Stimulated activated CD4-positive, alpha-beta T cell treated with anti-CD3 and anti-CD28 coated beads, TNF-alpha, amount 100 ng/mL, for 1 hour (primary cell): ENCODE results near the gene SPPL2B.
"Not testable (repeated sequence)": the region's sequence is repeated elsewhere in the genome, so short reads cannot be mapped to it uniquely, and the experiment has no call there.

Experiments
- DNase-seq, 3 donors: peaks; one replicate each; pipeline ENCODE4 v3.0.0-alpha.2; 2020; ENCODE audit warnings: low read depth in 3 of 3, low spot score in 1 of 3

SPPL2B gene

GRCh38 chr19:2336528-2337328 lies 8.2 kb downstream of the SPPL2B start:
- no peak for DNase-seq

DNA sequence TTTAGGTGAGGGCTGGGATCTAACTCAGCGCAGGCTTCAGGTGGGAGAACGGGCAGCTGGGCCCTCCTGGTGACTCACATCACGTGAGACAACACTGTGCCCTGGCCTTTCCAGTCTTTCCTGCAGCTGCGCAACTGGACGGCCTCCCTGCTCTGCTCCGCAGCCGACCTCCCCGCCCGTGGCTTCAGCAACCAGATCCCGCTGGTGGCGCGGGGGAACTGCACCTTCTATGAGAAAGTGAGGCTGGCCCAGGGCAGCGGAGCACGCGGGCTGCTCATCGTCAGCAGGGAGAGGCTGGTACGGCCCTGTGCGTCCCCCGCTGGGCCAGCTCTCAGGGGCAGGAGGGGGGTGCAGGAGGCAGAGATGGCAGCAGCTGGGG lies 8.8 kb downstream of the SPPL2B start:
- DNase-seq: no peak

- no peak for DNase-seq
Measured at GRCh38 chr19:2338055-2338615, 9.7 kb downstream of the SPPL2B start.

DNA sequence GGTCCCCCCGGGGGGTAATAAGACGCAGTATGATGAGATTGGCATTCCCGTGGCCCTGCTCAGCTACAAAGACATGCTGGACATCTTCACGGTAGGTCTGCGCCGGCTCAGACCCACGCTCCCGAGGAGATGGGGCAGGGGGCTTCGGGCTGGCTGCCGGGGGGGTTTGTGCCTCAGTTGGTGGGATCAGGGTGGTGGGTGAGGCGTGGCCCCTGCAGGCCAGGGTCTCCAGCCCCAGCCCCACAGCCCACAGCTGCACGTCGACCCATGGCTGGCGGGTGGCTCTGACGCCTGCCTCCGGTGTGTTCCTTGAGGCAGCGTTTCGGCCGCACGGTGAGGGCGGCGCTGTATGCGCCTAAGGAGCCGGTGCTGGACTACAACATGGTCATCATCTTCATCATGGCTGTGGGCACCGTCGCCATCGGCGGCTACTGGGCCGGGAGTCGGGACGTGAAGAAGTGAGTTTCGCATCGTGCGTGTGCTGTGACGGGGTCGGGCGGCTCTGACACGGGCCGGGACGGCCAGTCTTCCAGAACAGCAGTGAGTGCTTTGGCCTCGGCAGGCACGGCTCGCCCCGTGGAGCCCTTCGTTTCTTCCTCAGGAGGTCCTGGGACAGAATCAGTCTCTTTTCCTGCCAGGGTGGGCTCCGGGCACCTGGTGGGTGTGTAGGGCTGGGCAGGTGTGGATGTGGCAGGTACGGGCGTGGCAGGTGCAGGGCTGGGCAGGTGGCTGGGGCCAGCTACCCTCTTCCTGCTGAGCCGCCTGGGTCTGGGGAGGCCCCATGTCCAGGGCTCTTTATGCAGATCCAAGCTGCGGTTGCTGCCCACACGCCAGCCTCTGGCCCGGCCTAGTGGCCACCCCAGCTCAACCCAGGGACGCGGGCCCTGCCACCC lies 10.5 kb downstream of the SPPL2B start:
- no peak for DNase-seq

DNA sequence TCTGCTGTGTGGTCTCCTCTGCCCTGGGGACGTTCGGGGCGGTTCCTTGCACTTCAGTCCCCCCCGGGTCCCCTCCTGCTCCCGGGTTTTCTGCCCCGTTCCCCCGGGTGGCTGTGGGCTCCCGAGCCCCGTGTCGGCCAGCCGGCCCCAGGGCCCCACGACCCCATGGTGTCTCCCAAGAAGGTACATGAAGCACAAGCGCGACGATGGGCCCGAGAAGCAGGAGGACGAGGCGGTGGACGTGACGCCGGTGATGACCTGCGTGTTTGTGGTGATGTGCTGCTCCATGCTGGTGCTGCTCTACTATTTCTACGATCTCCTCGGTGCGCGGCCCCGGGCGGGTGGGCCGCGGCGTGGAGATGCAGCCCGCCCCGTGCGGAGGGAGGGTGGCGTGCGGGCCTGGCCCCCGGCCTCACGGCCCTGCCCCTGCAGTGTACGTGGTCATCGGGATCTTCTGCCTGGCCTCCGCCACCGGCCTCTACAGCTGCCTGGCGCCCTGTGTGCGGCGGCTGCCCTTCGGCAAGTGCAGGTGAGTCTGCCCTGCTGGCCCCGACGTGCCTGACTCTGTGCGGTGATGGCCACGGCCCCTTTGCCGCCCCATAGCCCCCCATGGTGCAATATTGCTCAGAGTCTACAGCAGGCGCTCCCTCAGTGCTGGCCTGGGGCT lies 11.3 kb downstream of the SPPL2B start:
- DNase-seq: no peak

- no peak for DNase-seq
Measured at GRCh38 chr19:2340496-2341243, 12.2 kb downstream of the SPPL2B start.

DNA sequence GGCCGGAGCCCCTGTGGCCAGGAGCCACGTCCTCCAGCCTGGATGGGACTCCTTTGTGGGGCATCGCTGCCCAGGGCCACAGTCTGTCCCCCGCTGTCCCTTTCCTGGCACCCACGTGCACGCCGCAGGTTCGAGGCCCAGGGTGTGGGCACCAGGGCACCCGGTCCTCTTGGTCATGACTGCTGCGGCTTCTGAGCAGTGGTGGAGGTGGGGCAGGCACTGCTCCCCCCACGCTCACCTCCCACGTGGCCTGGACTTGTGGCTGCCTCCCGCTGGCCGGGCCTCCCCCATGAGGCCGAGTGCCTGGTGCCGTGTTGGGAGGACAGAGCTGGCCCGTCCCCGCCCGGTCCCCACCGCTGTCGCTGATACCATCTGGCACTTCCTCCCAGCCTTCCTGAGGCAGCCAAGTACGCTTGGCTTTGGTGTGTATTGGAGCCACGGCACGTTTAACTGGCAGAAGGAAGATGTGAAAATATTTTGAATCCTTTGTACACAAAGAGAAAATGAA lies 12.8 kb downstream of the SPPL2B start:
- no peak for DNase-seq

DNA sequence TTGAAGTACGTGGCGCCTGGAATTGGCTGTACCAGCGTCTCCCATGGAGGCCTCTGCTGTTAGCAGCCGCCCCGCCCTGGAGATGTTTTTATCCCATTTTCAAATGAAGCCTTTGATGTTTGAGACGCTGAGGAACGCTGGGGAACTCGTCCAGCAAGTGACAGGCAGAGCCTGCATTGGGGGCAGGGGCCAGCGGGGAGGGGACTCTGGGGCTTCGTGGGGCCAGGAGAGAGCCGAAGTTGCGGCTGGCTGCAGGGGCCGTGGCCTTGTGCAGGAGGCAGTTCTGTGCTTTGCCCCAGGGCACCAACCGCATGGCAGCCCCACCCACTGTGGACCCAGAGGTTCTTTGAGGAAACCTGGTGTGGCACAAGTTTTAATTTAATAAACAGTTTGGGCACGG lies 13.5 kb downstream of the SPPL2B start:
- no peak for DNase-seq

- no peak for DNase-seq
Measured at GRCh38 chr19:2342656-2343288, 14.3 kb downstream of the SPPL2B start.

- no peak for DNase-seq
Measured at GRCh38 chr19:2343289-2343982, 15.0 kb downstream of the SPPL2B start.

- no peak for DNase-seq
Measured at GRCh38 chr19:2344381-2344870, 15.9 kb downstream of the SPPL2B start.

- DNase-seq: no peak
Measured at GRCh38 chr19:2345076-2345475, 16.6 kb downstream of the SPPL2B start.

- no peak for DNase-seq
Measured at GRCh38 chr19:2345794-2346663, 17.5 kb downstream of the SPPL2B start.

DNA sequence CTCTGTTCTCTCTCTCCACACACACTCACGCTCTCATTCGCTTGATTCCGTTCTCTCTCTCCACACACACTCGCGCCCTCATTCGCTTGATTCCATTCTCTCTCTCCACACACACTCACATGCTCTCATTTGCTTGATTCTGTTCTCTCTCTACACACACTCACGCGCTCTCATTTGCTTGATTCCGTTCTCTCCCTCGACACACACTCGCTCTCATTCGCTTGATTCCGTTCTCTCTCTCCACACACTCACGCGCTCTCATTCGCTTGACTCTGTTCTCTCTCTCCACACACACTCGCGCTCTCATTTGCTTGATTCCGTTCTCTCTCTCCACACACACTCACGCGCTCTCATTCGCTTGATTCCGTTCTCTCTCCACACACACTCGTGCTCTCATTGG lies 21.3 kb downstream of the SPPL2B start:
- DNase-seq: not testable (repeated sequence)

DNA sequence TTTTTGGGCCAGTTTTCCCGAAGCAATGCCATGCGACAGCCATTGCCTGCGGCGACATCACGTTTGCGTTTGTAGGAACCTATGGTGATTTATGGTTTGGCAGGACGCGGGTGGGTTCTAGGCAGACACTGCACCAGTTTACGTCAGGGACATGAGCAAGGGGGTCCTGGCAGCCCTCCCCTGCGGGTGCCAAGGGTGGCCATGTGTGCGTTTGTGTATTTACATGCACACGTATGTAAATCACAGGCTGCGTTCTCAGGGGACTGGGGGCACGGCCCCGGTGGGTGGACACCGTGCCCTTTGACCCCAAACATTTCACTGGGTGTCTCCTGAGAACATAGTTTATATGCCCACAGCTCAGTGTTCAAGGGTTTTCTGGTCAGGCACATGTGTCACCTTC lies 22.2 kb downstream of the SPPL2B start:
- DNase-seq: no peak

DNA sequence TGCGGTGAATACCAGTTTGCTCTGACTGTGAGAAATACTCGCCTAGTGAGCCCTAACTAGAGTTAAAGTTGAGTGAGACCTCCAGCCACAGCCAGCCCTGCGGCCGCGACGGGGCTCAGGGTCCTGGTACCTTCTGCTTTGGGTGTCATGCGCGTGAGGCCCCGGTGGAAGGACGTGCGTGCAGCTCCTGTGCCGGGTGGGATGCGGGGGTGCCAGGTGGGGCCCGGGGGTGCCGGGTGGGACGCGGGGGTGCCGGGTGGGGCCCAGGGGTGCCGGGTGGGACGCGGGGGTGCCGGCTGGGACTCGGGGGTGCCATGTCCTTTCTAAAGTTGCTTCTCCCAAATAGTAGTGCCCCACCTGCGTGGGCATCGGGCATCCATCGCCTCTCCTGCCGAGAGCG lies 23.1 kb downstream of the SPPL2B start:
- no peak for DNase-seq

- DNase-seq: no peak
Measured at GRCh38 chr19:2352121-2352520, 23.6 kb downstream of the SPPL2B start.

GRCh38 chr19:2353159-2353886 lies 24.8 kb downstream of the SPPL2B start:
- no peak for DNase-seq
